Measurements from ENCODE around the gene STUM. TPM values are rescaled to one million over a fixed set of nuclear protein-coding genes. Genes with fewer than 3 reads are reported as not detected.
"Not testable (repeated sequence)": the region's sequence is repeated elsewhere in the genome, so short reads cannot be mapped to it uniquely, and the experiment has no call there.

STUM gene
- total and polyA plus RNA-seq, 2 of the 8 experiments (the other 6 are each of a cell fraction or from before 2014, with no cell fraction given): 0.76 to 1.2 TPM

DNA sequence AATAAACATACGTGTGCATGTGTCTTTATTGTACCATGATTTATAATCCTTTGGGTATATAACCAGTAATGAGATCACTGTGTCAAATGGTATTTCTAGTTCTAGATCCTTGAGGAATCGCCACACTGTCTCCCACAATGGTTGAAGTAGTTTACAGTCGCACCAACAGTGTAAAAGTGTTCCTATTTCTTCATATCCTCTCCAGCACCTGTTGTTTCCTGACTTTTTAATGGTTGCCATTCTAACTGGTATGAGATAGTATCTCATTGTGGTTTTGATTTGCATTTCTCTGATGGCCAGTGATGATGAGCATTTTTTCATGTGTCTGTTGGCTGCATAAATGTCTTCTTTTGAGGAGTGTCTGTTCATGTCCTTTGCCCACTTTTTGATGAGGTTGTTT is 48.9 kb upstream of the STUM start:
- H4K5ac ChIP-seq (ENCODE audit: insufficient read length, low read depth, low read length); H3K4ac ChIP-seq (replicated peaks; ENCODE audit: insufficient read length, low read depth, low read length); H3K23me2 ChIP-seq (ENCODE audit: low read depth, low read length); H3K9me3 ChIP-seq (ENCODE audit: insufficient read depth in 2 of 2, low read depth in 1 of 2, low read length in 1 of 2); H2BK20ac ChIP-seq (ENCODE audit: low read length); H4K20me1 ChIP-seq (replicated peaks in 1 of 2; ENCODE audit: control insufficient read depth in 1 of 2, insufficient read depth in 2 of 2, low read length in 2 of 2); POLR2A ChIA-PET (ENCODE audit: partially characterized antibody); H2AK5ac ChIP-seq (ENCODE audit: low read depth, low read length); H3K4me3 ChIP-seq (ENCODE audit: extremely low read depth in 1 of 4, insufficient read depth in 2 of 4, low read depth in 3 of 4, low read length in 4 of 4); H4K91ac ChIP-seq (replicated peaks; ENCODE audit: insufficient read length, low read length); H3K79me2 ChIP-seq (ENCODE audit: control insufficient read depth in 1 of 2, insufficient read depth in 2 of 2, low read length in 2 of 2); DNase-seq (ENCODE audit: low read depth in 1 of 2, low spot score in 2 of 2); H3K27ac ChIP-seq (ENCODE audit: low read depth, low read length); H2AFZ ChIP-seq (ENCODE audit: low read length); H3K14ac ChIP-seq (ENCODE audit: insufficient read length); H2BK5ac ChIP-seq (ENCODE audit: low read depth, low read length); CTCF ChIA-PET (ENCODE audit: partially characterized antibody); H2BK120ac ChIP-seq (replicated peaks; ENCODE audit: low read depth, low read length); H3K4me2 ChIP-seq (ENCODE audit: insufficient read depth in 1 of 2, low read depth in 2 of 2, low read length in 2 of 2); H2BK12ac ChIP-seq (ENCODE audit: low read depth, low read length); H4K8ac ChIP-seq (ENCODE audit: extremely low read depth, insufficient read depth, low read length); H3K23ac ChIP-seq (ENCODE audit: insufficient read length); H3K27me3 ChIP-seq (replicated peaks in 1 of 4; ENCODE audit: control insufficient read depth in 3 of 4, extremely low read depth in 1 of 4, insufficient read depth in 3 of 4, low read length in 3 of 4); H3K9ac ChIP-seq (replicated peaks in 1 of 4; ENCODE audit: extremely low read depth in 1 of 4, low read depth in 3 of 4, low read length in 3 of 4); H3K36me3 ChIP-seq (ENCODE audit: control insufficient read depth in 2 of 4, insufficient read depth in 4 of 4, low read length in 3 of 4); FAIRE-seq; H3K56ac ChIP-seq (replicated peaks; ENCODE audit: insufficient read length, low read depth, low read length); H3K79me1 ChIP-seq (ENCODE audit: low read depth, low read length); H3K18ac ChIP-seq (ENCODE audit: extremely low read depth, low read length); H2BK15ac ChIP-seq (ENCODE audit: low read length): not testable (repeated sequence)
- WGBS, 2 experiments (ENCODE audit: extremely low coverage in 1 of 2, insufficient coverage in 1 of 2, insufficient read length in 1 of 2, insufficient replicate concordance in 2 of 2, low coverage in 1 of 2, low lambda C conversion rate in 2 of 2, missing lambda C conversion rate in 1 of 2): 87% methylated on average over 3 of the region's 3 CpGs; no CpG with 5 or more reads in 1 of the 2 experiments
- H3K4me1 ChIP-seq (replicated peaks in 1 of 4; ENCODE audit: control insufficient read depth in 3 of 4, insufficient read depth in 4 of 4, low read length in 3 of 4): peaks cover 0 to 14% (median 3%) of the 10 kb centered on the region in 4 experiments; a peak in 5 of 7 replicates

All from H1 (cell line).